HL-60 (cell line): ENCODE results near the gene CYP26B1.

Experiments
- DNase-seq, 2 experiments: peaks; one replicate each; pipeline ENCODE4 v3.0.0-alpha.2; 2010 to 2020; ENCODE audit warnings: low read depth in 1 of 2, low spot score in 1 of 2
- H3K27ac ChIP-seq: fragments of 250-450 bp; sonication (Bioruptor Pico); replicated peaks from 2 replicates; pipeline ENCODE4 v1.5.1; 2020; ENCODE audit warnings: mild to moderate bottlenecking, moderate library complexity
- H3K27me3 ChIP-seq: fragments of 250-450 bp; sonication (Bioruptor Pico); 2 replicates; pipeline ENCODE4 v1.5.1; 2021; ENCODE audit warnings: mild to moderate bottlenecking, moderate library complexity; ENCODE audit not compliant: insufficient read depth, poor library complexity, severe bottlenecking
- H3K4me3 ChIP-seq: replicated peaks from 2 replicates; pipeline ENCODE4 v1.5.1; 2011; ENCODE audit warnings: mild to moderate bottlenecking, control low read depth, low read length; ENCODE audit not compliant: insufficient read depth
- GABPA ChIP-seq: IDR thresholded peaks from 2 replicates; pipeline ENCODE4 v1.6.1; 2012; ENCODE audit warnings: low read depth
- POLR2AphosphoS5 ChIP-seq: IDR thresholded peaks from 2 replicates; pipeline ENCODE4 v1.6.1; 2012; ENCODE audit warnings: low read depth
- SPI1 ChIP-seq: IDR thresholded peaks from 2 replicates; pipeline ENCODE4 v1.6.1; 2012; ENCODE audit warnings: low read depth, mild to moderate bottlenecking, borderline replicate concordance
- TF ChIP-seq, protein P1 (sequence below): IDR thresholded peaks from 2 replicates; pipeline ENCODE4 v1.6.1; 2012; ENCODE audit warnings: low read depth; ENCODE audit not compliant: insufficient replicate concordance
- TF ChIP-seq, protein P2 (sequence below): IDR thresholded peaks from one replicate; pipeline ENCODE4 v1.5.1; 2011; ENCODE audit warnings: low read length, control low read depth, inconsistent platforms; ENCODE audit not compliant: insufficient read depth

The CYP26B1 gene

DNA sequence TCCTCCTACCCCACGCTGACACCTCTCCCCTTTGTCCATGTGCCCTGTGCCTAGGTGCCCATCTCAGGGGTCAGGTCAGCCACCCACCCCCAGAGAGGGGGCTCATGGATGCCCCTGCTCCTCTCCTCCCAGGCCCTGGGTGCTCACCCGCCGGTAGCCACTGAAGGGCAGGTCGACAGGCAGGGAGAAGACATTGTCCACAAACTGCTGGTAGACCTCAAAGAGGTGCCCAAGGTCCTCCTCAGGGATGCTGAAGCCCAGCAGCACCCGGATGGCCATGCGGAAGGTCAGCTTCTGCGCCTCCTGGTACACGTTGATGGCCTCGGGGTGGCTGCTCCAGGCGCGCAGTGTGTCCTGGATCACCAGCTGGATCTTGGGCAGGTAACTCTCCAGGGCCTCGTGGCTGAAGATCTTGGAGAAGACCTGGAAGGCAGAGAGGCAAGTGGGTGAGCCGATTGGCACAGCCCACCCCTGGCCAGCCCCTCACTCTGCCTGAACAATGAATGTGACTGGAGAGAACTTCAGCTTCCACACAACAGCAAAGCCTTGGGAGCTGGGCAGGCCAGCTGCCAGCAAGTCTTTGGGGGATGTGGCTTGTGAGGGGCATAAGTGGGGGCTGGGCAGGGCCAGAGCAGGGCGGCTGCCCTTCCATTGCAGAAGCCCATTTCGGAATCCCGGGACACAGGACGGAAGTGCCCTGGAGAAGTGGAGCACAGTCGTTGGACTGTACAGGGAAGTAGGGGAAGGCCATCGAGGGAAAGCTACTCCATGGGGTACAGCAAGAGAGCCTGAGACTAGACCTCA, 12.5 kb downstream of the CYP26B1 start:
- H3K27ac ChIP-seq: no peak overlapping the region
- H3K4me3 ChIP-seq: no peak overlapping the region
- no peak for DNase-seq
- H3K27me3 ChIP-seq: peaks cover 2% of the 10 kb centered on the region
- TF ChIP-seq SPI1 (no peak), GABPA (no peak), POLR2AphosphoS5 (no peak)
- TF ChIP-seq, protein P1, sequence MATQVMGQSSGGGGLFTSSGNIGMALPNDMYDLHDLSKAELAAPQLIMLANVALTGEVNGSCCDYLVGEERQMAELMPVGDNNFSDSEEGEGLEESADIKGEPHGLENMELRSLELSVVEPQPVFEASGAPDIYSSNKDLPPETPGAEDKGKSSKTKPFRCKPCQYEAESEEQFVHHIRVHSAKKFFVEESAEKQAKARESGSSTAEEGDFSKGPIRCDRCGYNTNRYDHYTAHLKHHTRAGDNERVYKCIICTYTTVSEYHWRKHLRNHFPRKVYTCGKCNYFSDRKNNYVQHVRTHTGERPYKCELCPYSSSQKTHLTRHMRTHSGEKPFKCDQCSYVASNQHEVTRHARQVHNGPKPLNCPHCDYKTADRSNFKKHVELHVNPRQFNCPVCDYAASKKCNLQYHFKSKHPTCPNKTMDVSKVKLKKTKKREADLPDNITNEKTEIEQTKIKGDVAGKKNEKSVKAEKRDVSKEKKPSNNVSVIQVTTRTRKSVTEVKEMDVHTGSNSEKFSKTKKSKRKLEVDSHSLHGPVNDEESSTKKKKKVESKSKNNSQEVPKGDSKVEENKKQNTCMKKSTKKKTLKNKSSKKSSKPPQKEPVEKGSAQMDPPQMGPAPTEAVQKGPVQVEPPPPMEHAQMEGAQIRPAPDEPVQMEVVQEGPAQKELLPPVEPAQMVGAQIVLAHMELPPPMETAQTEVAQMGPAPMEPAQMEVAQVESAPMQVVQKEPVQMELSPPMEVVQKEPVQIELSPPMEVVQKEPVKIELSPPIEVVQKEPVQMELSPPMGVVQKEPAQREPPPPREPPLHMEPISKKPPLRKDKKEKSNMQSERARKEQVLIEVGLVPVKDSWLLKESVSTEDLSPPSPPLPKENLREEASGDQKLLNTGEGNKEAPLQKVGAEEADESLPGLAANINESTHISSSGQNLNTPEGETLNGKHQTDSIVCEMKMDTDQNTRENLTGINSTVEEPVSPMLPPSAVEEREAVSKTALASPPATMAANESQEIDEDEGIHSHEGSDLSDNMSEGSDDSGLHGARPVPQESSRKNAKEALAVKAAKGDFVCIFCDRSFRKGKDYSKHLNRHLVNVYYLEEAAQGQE: no peak
- TF ChIP-seq, protein P2, sequence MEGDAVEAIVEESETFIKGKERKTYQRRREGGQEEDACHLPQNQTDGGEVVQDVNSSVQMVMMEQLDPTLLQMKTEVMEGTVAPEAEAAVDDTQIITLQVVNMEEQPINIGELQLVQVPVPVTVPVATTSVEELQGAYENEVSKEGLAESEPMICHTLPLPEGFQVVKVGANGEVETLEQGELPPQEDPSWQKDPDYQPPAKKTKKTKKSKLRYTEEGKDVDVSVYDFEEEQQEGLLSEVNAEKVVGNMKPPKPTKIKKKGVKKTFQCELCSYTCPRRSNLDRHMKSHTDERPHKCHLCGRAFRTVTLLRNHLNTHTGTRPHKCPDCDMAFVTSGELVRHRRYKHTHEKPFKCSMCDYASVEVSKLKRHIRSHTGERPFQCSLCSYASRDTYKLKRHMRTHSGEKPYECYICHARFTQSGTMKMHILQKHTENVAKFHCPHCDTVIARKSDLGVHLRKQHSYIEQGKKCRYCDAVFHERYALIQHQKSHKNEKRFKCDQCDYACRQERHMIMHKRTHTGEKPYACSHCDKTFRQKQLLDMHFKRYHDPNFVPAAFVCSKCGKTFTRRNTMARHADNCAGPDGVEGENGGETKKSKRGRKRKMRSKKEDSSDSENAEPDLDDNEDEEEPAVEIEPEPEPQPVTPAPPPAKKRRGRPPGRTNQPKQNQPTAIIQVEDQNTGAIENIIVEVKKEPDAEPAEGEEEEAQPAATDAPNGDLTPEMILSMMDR: no peak

DNA sequence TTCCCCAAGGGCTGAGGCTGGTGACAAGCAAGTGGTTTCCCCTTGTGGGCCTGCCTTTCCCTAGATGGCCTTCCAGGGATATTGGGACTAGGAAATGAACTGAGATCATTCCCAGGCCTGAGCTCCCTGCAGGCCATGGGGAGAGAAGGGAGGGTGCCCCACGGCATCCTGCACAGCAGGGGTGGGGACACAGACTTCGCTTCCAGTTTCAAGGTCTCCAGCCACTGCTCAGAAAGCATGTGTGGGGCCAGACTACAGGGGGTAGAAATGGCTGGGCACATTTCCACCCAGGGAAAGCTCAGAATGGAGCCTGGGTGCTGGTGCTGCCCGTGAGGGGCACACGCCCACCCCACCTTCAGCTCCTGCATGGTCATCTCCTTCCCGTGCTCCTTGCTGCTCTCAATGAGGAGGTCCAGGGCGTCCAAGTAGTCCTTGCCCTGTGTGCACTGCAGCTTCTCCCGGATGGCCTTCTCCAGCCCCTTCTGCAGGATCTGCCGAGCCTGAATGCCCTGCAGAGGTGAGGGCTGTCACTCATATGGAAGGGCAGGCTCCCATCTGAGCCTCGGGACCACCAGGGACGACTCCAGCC, 13.2 kb downstream of the CYP26B1 start:
- peaks cover 2% of the 10 kb centered on the region for H3K27me3 ChIP-seq
- DNase-seq: no peak
- H3K4me3 ChIP-seq: no peak overlapping the region
- no peak overlapping the region for H3K27ac ChIP-seq
- TF ChIP-seq, protein P2: no peak
- TF ChIP-seq POLR2AphosphoS5: no peak
- no peak for TF ChIP-seq SPI1
- TF ChIP-seq, protein P1: no peak
- TF ChIP-seq GABPA: no peak

- DNase-seq: no peak
- Histone ChIP-seq H3K4me3 (no peak overlapping the region), H3K27me3 (peaks cover 2% of the 10 kb centered on the region), H3K27ac (no peak overlapping the region)
- TF ChIP-seq POLR2AphosphoS5: no peak
- no peak for TF ChIP-seq SPI1
- TF ChIP-seq, protein P1: no peak
- TF ChIP-seq, protein P2: no peak
- TF ChIP-seq GABPA: no peak
These were observed 13.8 kb downstream of the CYP26B1 start for GRCh38 chr2:72133721-72134407.
